Endodermal cell (in vitro differentiated cells): ENCODE results near the gene BATF2. TPM values are rescaled to one million over a fixed set of nuclear protein-coding genes. Genes with fewer than 3 reads are reported as not detected.

Experiments
- DNase-seq: peaks from one replicate; pipeline ENCODE4 v3.0.0-alpha.2; 2017
- H3K27ac ChIP-seq: 2 replicates; pipeline ENCODE4 v1.5.1; 2013; ENCODE audit warnings: mild to moderate bottlenecking, low read depth, low read length, moderate library complexity
- H3K27me3 ChIP-seq: 2 replicates; pipeline ENCODE4 v1.6.1; 2013; ENCODE audit warnings: mild to moderate bottlenecking, low read length, moderate library complexity; ENCODE audit not compliant: insufficient read depth, control insufficient read depth, poor library complexity, severe bottlenecking
- H3K36me3 ChIP-seq: 2 replicates; pipeline ENCODE4 v1.7.0; 2013; ENCODE audit warnings: mild to moderate bottlenecking, low read length, moderate library complexity; ENCODE audit not compliant: control insufficient read depth, insufficient read depth
- H3K4me1 ChIP-seq: one replicate; pipeline ENCODE4 v1.7.0; 2013; ENCODE audit warnings: low read length; ENCODE audit not compliant: control insufficient read depth, insufficient read depth
- H3K4me3 ChIP-seq: 2 replicates; pipeline ENCODE4 v1.5.1; 2013; ENCODE audit warnings: mild to moderate bottlenecking, low read length, moderate library complexity
- H3K9ac ChIP-seq: 2 replicates; pipeline ENCODE4 v1.6.1; 2013; ENCODE audit warnings: mild to moderate bottlenecking, low read length, moderate library complexity; ENCODE audit not compliant: poor library complexity, severe bottlenecking; ENCODE audit errors: extremely low read depth
- H3K9me3 ChIP-seq: 2 replicates; pipeline ENCODE4 v1.6.1; 2013; ENCODE audit warnings: mild to moderate bottlenecking, low read length, moderate library complexity; ENCODE audit not compliant: control insufficient read depth
- H3K27ac Mint-ChIP-seq: 2 replicates; pipeline ENCODE4 v1.8.0; 2020; ENCODE audit warnings: mixed read lengths
- H3K27me3 Mint-ChIP-seq: 2 replicates; pipeline ENCODE4 v1.8.0; 2021; ENCODE audit warnings: mild to moderate bottlenecking, mixed read lengths; ENCODE audit not compliant: insufficient read depth
- H3K36me3 Mint-ChIP-seq: 2 replicates; pipeline ENCODE4 v1.8.0; 2020; ENCODE audit warnings: low read depth, mixed read lengths
- H3K4me1 Mint-ChIP-seq: 2 replicates; pipeline ENCODE4 v1.8.0; 2020; ENCODE audit warnings: mixed read lengths
- H3K4me3 Mint-ChIP-seq: 2 replicates; pipeline ENCODE4 v1.8.0; 2020; ENCODE audit warnings: mild to moderate bottlenecking, moderate library complexity, mixed read lengths
- H3K9me3 Mint-ChIP-seq: 2 replicates; pipeline ENCODE4 v1.8.0; 2020; ENCODE audit warnings: mild to moderate bottlenecking, mixed read lengths
- WGBS, 2 experiments: methylation state at CpG; one replicate each; pipeline versions ENCODE4 v1.1.5 to v1.1.7; 2013; ENCODE audit warnings: missing lambda C conversion rate in 2 of 2, mixed read lengths in 1 of 2; ENCODE audit not compliant: insufficient coverage in 1 of 2, insufficient read length in 1 of 2; 5-methylcytosine and 5-hydroxymethylcytosine counted together
- total RNA-seq, 2 donors: library from RNA; stranded (reverse); fragmentation: NEBNext Ultra II Directional in 1 of 2; extraction: Animal tissue kit (Norgen Biotek cat#: 25700) in 1 of 2; gene quantifications; 2 replicates in 1 of 2; 3 replicates in 1 of 2; pipeline ENCODE4 v1.2.1, GENCODE V29; 2021
- TF ChIP-seq, protein P1 (sequence below): fragments of 200-600 bp; sonication (generic); conservative IDR thresholded peaks from 2 replicates; pipeline ENCODE4 v1.5.0; 2021; ENCODE audit warnings: antibody characterized with exemption, mild to moderate bottlenecking

The BATF2 gene
- total RNA-seq, 2 donors from 2014 or later: 0.27 TPM; not detected in 1

DNA sequence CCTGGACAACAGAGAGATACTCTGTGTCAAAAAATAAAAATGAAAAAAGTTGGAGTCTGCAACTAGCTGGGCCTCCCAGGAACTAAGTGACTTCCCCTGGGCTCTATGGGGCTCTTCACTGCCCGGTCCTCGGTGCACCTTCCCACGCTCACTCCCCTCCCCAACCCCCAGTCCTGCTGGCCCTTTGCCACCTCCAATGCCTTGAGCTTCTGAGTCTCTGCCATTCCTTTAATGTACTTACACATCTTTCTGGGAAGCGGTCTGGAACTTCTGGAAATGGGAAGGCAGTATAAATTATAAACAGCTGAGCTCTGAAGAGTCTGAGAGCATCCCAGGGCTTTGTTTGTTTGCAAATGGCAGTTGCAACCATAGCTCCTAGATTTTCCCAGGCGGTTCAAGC lies 5.9 kb upstream of the BATF2 start:
- TF ChIP-seq, protein P1, sequence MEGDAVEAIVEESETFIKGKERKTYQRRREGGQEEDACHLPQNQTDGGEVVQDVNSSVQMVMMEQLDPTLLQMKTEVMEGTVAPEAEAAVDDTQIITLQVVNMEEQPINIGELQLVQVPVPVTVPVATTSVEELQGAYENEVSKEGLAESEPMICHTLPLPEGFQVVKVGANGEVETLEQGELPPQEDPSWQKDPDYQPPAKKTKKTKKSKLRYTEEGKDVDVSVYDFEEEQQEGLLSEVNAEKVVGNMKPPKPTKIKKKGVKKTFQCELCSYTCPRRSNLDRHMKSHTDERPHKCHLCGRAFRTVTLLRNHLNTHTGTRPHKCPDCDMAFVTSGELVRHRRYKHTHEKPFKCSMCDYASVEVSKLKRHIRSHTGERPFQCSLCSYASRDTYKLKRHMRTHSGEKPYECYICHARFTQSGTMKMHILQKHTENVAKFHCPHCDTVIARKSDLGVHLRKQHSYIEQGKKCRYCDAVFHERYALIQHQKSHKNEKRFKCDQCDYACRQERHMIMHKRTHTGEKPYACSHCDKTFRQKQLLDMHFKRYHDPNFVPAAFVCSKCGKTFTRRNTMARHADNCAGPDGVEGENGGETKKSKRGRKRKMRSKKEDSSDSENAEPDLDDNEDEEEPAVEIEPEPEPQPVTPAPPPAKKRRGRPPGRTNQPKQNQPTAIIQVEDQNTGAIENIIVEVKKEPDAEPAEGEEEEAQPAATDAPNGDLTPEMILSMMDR: no peak
- H3K36me3 Mint-ChIP-seq: no peaks in the 10 kb centered on the region
- Histone ChIP-seq H3K4me3 (no peak overlapping the region), H3K4me1 (no peaks in the 10 kb centered on the region), H3K27me3 (no peaks in the 10 kb centered on the region), H3K27ac (no peak overlapping the region), H3K36me3 (no peaks in the 10 kb centered on the region), H3K9ac (no peak overlapping the region), H3K9me3 (no peaks in the 10 kb centered on the region)
- 91 to 95% methylated on average over 4 to 5 of the region's 5 CpGs for WGBS, 2 experiments
- peaks cover 2% of the 10 kb centered on the region for H3K27me3 Mint-ChIP-seq
- no peaks in the 10 kb centered on the region for H3K9me3 Mint-ChIP-seq
- H3K4me1 Mint-ChIP-seq: peaks cover 2% of the 10 kb centered on the region
- H3K4me3 Mint-ChIP-seq: no peak overlapping the region
- no peak for DNase-seq
- H3K27ac Mint-ChIP-seq: no peak overlapping the region

DNA sequence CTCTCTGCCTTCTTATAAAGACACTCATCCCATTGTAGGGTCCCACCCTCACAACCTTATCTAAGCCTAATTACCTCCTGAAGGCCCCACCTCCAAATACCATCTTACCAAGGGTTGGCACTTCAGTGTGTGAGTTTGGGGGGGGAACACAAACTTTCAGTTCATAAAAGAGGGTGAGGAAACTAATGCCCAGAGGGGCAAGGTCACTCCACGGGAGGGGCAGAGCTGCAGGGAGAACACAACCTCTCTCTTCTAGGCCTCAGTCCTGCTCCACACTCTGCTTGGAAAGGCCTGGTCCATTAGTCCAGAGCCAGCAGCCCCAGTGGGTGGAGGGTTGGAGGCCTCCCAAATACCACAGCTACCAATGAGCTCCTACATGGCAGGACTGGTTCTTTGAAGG lies 2.7 kb upstream of the BATF2 start:
- Histone ChIP-seq H3K9me3 (no peaks in the 10 kb centered on the region), H3K4me3 (no peak overlapping the region), H3K9ac (no peak overlapping the region), H3K36me3 (no peaks in the 10 kb centered on the region), H3K27me3 (no peaks in the 10 kb centered on the region), H3K4me1 (no peaks in the 10 kb centered on the region), H3K27ac (no peak overlapping the region)
- Mint-ChIP-seq H3K4me1 (peaks cover 7% of the 10 kb centered on the region), H3K27ac (no peak overlapping the region), H3K9me3 (no peaks in the 10 kb centered on the region), H3K36me3 (no peaks in the 10 kb centered on the region), H3K4me3 (no peak overlapping the region), H3K27me3 (no peaks in the 10 kb centered on the region)
- whole genome bisulfite sequencing, 2 experiments: 82% methylated on average over 1 of the region's 1 CpG; no CpG with 5 or more reads in 1 of the 2 experiments
- TF ChIP-seq, protein P1: no peak
- DNase-seq: no peak

DNA sequence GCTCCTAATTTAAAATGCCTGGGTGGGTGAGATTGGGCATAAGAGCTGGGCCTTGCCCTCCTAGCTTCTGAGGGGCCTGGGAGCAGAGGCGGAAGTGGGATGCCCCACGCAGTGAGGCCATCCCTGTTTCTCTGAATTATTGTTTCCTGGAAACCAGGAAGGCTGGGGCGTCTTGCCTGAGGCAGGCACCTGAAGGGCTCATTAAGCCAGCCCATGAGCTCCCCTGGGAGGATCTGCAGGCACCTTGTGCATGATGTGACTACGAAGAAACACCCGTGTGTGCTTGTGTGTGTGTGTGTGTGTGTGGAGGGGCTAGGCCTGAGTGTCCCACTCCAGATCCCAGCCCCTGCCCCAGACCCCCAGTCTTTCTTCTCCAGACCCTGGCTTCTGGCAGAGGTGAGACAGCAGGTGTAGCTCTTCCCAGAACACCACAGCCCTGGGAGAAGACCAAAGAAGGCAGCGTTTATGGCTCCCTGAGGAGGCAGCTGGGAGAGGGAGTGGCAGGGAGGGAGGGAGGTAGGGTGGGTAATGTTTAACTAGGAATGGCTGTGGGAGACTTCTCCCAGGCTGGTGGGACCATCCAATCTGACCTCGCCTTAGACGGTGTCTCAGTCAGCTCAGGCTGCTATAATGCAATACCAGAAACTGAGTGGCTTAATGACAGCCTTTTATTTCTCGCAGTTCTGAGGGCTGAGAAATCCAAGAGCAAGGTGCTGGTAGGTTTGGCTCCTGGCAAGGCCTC lies 2.1 kb upstream of the BATF2 start:
- Histone ChIP-seq H3K9ac (no peak overlapping the region), H3K27ac (no peak overlapping the region), H3K4me1 (no peaks in the 10 kb centered on the region), H3K9me3 (no peaks in the 10 kb centered on the region), H3K36me3 (no peaks in the 10 kb centered on the region), H3K4me3 (no peak overlapping the region), H3K27me3 (no peaks in the 10 kb centered on the region)
- Mint-ChIP-seq H3K9me3 (no peaks in the 10 kb centered on the region), H3K4me3 (no peak overlapping the region), H3K4me1 (peaks cover 7% of the 10 kb centered on the region), H3K27me3 (no peaks in the 10 kb centered on the region), H3K36me3 (no peaks in the 10 kb centered on the region), H3K27ac (no peak overlapping the region)
- no peak for DNase-seq
- TF ChIP-seq, protein P1: no peak
- 86 to 91% methylated on average over 6 to 7 of the region's 9 CpGs for WGBS, 2 experiments
